Activated CD4-positive, alpha-beta memory T cell treated with anti-CD3 and anti-CD28 coated beads, Interleukin-2, amount 10 ng/mL, durations not matched to agents 7 days and 5 days (primary cell): Measurements from ENCODE around the gene PTPRM. TPM values are rescaled to one million over a fixed set of nuclear protein-coding genes. Genes with fewer than 3 reads are reported as not detected.

Source experiments
- CTCF ChIA-PET: fragments of 350-600 bp; sonication (Branson Sonifier 250); formaldehyde crosslinking; loops from one replicate; lab custom pipeline; 2021; ENCODE audit warnings: antibody characterized with exemption, inconsistent platforms; lab: Charles Lee
- POLR2A ChIA-PET: fragments of 350-600 bp; sonication (Branson Sonifier 250); formaldehyde crosslinking; loops from one replicate; lab custom pipeline; 2021; ENCODE audit warnings: antibody characterized with exemption; lab: Charles Lee
- DNase-seq: peaks from one replicate; pipeline ENCODE4 v3.0.0-alpha.2; 2020
- H3K27ac Mint-ChIP-seq: one replicate; pipeline ENCODE4 v1.8.0; 2021; ENCODE audit warnings: mild to moderate bottlenecking, mixed read lengths
- H3K27me3 Mint-ChIP-seq: one replicate; pipeline ENCODE4 v1.8.0; 2021; ENCODE audit warnings: mixed read lengths
- H3K36me3 Mint-ChIP-seq: one replicate; pipeline ENCODE4 v1.8.0; 2021; ENCODE audit warnings: low read depth, mixed read lengths
- H3K4me1 Mint-ChIP-seq: one replicate; pipeline ENCODE4 v1.8.0; 2021; ENCODE audit warnings: mixed read lengths
- H3K4me3 Mint-ChIP-seq: one replicate; pipeline ENCODE4 v1.8.0; 2021; ENCODE audit warnings: mild to moderate bottlenecking, mixed read lengths
- H3K9me3 Mint-ChIP-seq: one replicate; pipeline ENCODE4 v1.8.0; 2021; ENCODE audit warnings: mixed read lengths
- total RNA-seq, 2 experiments: library from RNA; stranded (reverse); gene quantifications; one replicate each; pipeline ENCODE4 v1.2.3, GENCODE V29; 2021

The PTPRM gene
- total RNA-seq, 2 experiments from 2014 or later, result 9.3 to 12.3 TPM

- no peaks in the 10 kb centered on the region for H3K27me3 Mint-ChIP-seq
- no peak overlapping the region for H3K4me3 Mint-ChIP-seq
- ChIA-PET CTCF (no interaction called here), POLR2A (no interaction called here)
- H3K36me3 Mint-ChIP-seq, result no peaks in the 10 kb centered on the region
- peaks cover 6% of the 10 kb centered on the region for H3K9me3 Mint-ChIP-seq
- no peak for DNase-seq
- H3K27ac Mint-ChIP-seq, result no peak overlapping the region
- no peaks in the 10 kb centered on the region for H3K4me1 Mint-ChIP-seq
Observed at GRCh38 chr18:7855028-7855427, 287.9 kb downstream of the PTPRM start.

- no peak overlapping the region for H3K27ac Mint-ChIP-seq
- POLR2A ChIA-PET, result no interaction called here
- CTCF ChIA-PET, result no interaction called here
- DNase-seq, result no peak
- no peaks in the 10 kb centered on the region for H3K4me1 Mint-ChIP-seq
- H3K27me3 Mint-ChIP-seq, result no peaks in the 10 kb centered on the region
- H3K9me3 Mint-ChIP-seq, result peaks cover 6% of the 10 kb centered on the region
- no peaks in the 10 kb centered on the region for H3K36me3 Mint-ChIP-seq
- no peak overlapping the region for H3K4me3 Mint-ChIP-seq
Observed at GRCh38 chr18:7855671-7856070, 288.6 kb downstream of the PTPRM start.

- Mint-ChIP-seq H3K9me3 (peaks cover 4% of the 10 kb centered on the region), H3K36me3 (no peaks in the 10 kb centered on the region), H3K27me3 (no peaks in the 10 kb centered on the region), H3K27ac (no peak overlapping the region), H3K4me3 (no peak overlapping the region), H3K4me1 (no peaks in the 10 kb centered on the region)
- DNase-seq, result no peak
- ChIA-PET CTCF (no interaction called here), POLR2A (no interaction called here)
Observed at GRCh38 chr18:7856116-7856515, 289.0 kb downstream of the PTPRM start.

- Mint-ChIP-seq H3K9me3 (peaks cover 4% of the 10 kb centered on the region), H3K36me3 (no peaks in the 10 kb centered on the region), H3K27me3 (no peaks in the 10 kb centered on the region), H3K27ac (no peak overlapping the region), H3K4me1 (no peaks in the 10 kb centered on the region), H3K4me3 (no peak overlapping the region)
- POLR2A ChIA-PET, result interaction anchor here (0.6 kb wide), 1 partner anchor 1582 kb away, joined by 3 read pairs; no protein-coding TSS in a partner anchor
- CTCF ChIA-PET, result no interaction called here
- no peak for DNase-seq
Observed at GRCh38 chr18:7856733-7857132, 289.6 kb downstream of the PTPRM start.

GRCh38 chr18:7857562-7857961, 290.4 kb downstream of the PTPRM start:
- no peaks in the 10 kb centered on the region for H3K36me3 Mint-ChIP-seq
- ChIA-PET CTCF (no interaction called here), POLR2A (no interaction called here)
- H3K4me1 Mint-ChIP-seq, result no peaks in the 10 kb centered on the region
- H3K27ac Mint-ChIP-seq, result no peak overlapping the region
- no peak overlapping the region for H3K4me3 Mint-ChIP-seq
- no peaks in the 10 kb centered on the region for H3K27me3 Mint-ChIP-seq
- H3K9me3 Mint-ChIP-seq, result no peaks in the 10 kb centered on the region
- DNase-seq, result no peak

- no peak overlapping the region for H3K27ac Mint-ChIP-seq
- DNase-seq, result no peak
- ChIA-PET POLR2A (no interaction called here), CTCF (no interaction called here)
- no peaks in the 10 kb centered on the region for H3K4me1 Mint-ChIP-seq
- no peak overlapping the region for H3K4me3 Mint-ChIP-seq
- no peaks in the 10 kb centered on the region for H3K27me3 Mint-ChIP-seq
- no peaks in the 10 kb centered on the region for H3K9me3 Mint-ChIP-seq
- no peaks in the 10 kb centered on the region for H3K36me3 Mint-ChIP-seq
Observed at GRCh38 chr18:7859122-7859521, 292.0 kb downstream of the PTPRM start.

GRCh38 chr18:7870266-7870665, 303.1 kb downstream of the PTPRM start:
- Mint-ChIP-seq H3K36me3 (no peaks in the 10 kb centered on the region), H3K27ac (no peak overlapping the region), H3K27me3 (no peaks in the 10 kb centered on the region), H3K4me3 (no peak overlapping the region), H3K9me3 (peaks cover 12% of the 10 kb centered on the region), H3K4me1 (no peaks in the 10 kb centered on the region)
- DNase-seq, result no peak
- ChIA-PET CTCF (no interaction called here), POLR2A (interaction anchor here (0.5 kb wide), 1 partner anchor 243 kb away, joined by 3 read pairs; no protein-coding TSS in a partner anchor)

- H3K36me3 Mint-ChIP-seq, result no peaks in the 10 kb centered on the region
- no peaks in the 10 kb centered on the region for H3K27me3 Mint-ChIP-seq
- no peak overlapping the region for H3K27ac Mint-ChIP-seq
- peaks cover 12% of the 10 kb centered on the region for H3K9me3 Mint-ChIP-seq
- no peak overlapping the region for H3K4me3 Mint-ChIP-seq
- H3K4me1 Mint-ChIP-seq, result no peaks in the 10 kb centered on the region
- no peak for DNase-seq
- ChIA-PET CTCF (no interaction called here), POLR2A (interaction anchor here (0.5 kb wide), 1 partner anchor 25 kb away, joined by 3 read pairs; no protein-coding TSS in a partner anchor)
Observed at GRCh38 chr18:7870855-7871254, 303.7 kb downstream of the PTPRM start.

GRCh38 chr18:7871560-7872456, 304.7 kb downstream of the PTPRM start:
- Mint-ChIP-seq H3K27ac (no peak overlapping the region), H3K4me3 (no peak overlapping the region), H3K4me1 (no peaks in the 10 kb centered on the region), H3K9me3 (peaks cover 11% of the 10 kb centered on the region), H3K36me3 (no peaks in the 10 kb centered on the region), H3K27me3 (no peaks in the 10 kb centered on the region)
- no peak for DNase-seq
- ChIA-PET POLR2A (no interaction called here), CTCF (no interaction called here)

GRCh38 chr18:7872569-7872968, 305.5 kb downstream of the PTPRM start:
- DNase-seq, result no peak
- no peaks in the 10 kb centered on the region for H3K27me3 Mint-ChIP-seq
- H3K4me3 Mint-ChIP-seq, result no peak overlapping the region
- no peaks in the 10 kb centered on the region for H3K4me1 Mint-ChIP-seq
- ChIA-PET CTCF (no interaction called here), POLR2A (no interaction called here)
- no peak overlapping the region for H3K27ac Mint-ChIP-seq
- peaks cover 8% of the 10 kb centered on the region for H3K9me3 Mint-ChIP-seq
- H3K36me3 Mint-ChIP-seq, result no peaks in the 10 kb centered on the region

- Mint-ChIP-seq H3K36me3 (no peaks in the 10 kb centered on the region), H3K4me3 (no peak overlapping the region), H3K27me3 (no peaks in the 10 kb centered on the region), H3K4me1 (no peaks in the 10 kb centered on the region), H3K9me3 (peaks cover 4% of the 10 kb centered on the region), H3K27ac (no peak overlapping the region)
- no peak for DNase-seq
- ChIA-PET POLR2A (no interaction called here), CTCF (no interaction called here)
Observed at GRCh38 chr18:7873316-7873715, 306.2 kb downstream of the PTPRM start.

GRCh38 chr18:7876354-7877104, 309.4 kb downstream of the PTPRM start:
- no peak for DNase-seq
- Mint-ChIP-seq H3K27ac (no peak overlapping the region), H3K4me3 (no peak overlapping the region), H3K4me1 (no peaks in the 10 kb centered on the region), H3K27me3 (no peaks in the 10 kb centered on the region), H3K9me3 (no peaks in the 10 kb centered on the region), H3K36me3 (no peaks in the 10 kb centered on the region)
- ChIA-PET CTCF (no interaction called here), POLR2A (no interaction called here)

- Mint-ChIP-seq H3K27me3 (no peaks in the 10 kb centered on the region), H3K36me3 (no peaks in the 10 kb centered on the region), H3K9me3 (peaks cover 2% of the 10 kb centered on the region), H3K4me3 (no peak overlapping the region), H3K4me1 (no peaks in the 10 kb centered on the region), H3K27ac (no peak overlapping the region)
- DNase-seq, result no peak
- ChIA-PET CTCF (no interaction called here), POLR2A (no interaction called here)
Observed at GRCh38 chr18:7877609-7878008, 310.5 kb downstream of the PTPRM start.
